Mucosa of descending colon (tissue), 3 donors: ENCODE measurements around the gene PCDH9. TPM values are rescaled to one million over a fixed set of nuclear protein-coding genes. Genes with fewer than 3 reads are reported as not detected.

ENCODE experiments used
- ATAC-seq: fragments of 200-7000 bp; cut with Tn5 transposase; one replicate; pipeline ENCODE4 v1.9.1; 2020; ENCODE audit warnings: mild to moderate bottlenecking, moderate library complexity
- DNase-seq, 3 donors: peaks; one replicate each; pipeline ENCODE4 v3.0.0-alpha.2; 2020
- H3K36me3 ChIP-seq: fragments of 200-600 bp; one replicate; pipeline ENCODE4 v1.8.0; 2021; ENCODE audit warnings: low read depth, mild to moderate bottlenecking
- H3K4me1 ChIP-seq: fragments of 200-600 bp; one replicate; pipeline ENCODE4 v1.8.0; 2021; ENCODE audit warnings: low read depth, mild to moderate bottlenecking
- H3K4me3 ChIP-seq: fragments of 200-600 bp; one replicate; pipeline ENCODE4 v1.8.0; 2021; ENCODE audit warnings: mild to moderate bottlenecking
- H3K9me3 ChIP-seq: fragments of 200-600 bp; one replicate; pipeline ENCODE4 v1.8.0; 2021; ENCODE audit warnings: mild to moderate bottlenecking
- CTCF ChIP-seq: fragments of 200-600 bp; IDR thresholded peaks from one replicate; pipeline ENCODE4 v1.8.0; 2022; ENCODE audit warnings: antibody characterized with exemption, mild to moderate bottlenecking
- intact Hi-C, 2 donors: fragments of 100-400 bp; cut with DNase I in 1 of 2; cut with micrococcal nuclease in 1 of 2; formaldehyde crosslinking; loops; one replicate each; pipeline versions ENCODE4 v1.11.0 to v1.11.1; 2022; cut with DNase I, micrococcal nuclease
- total RNA-seq, 3 donors: library from RNA; stranded (reverse); fragmentation: NEBNext Ultra II Directional in 2 of 3; extraction: Animal tissue kit (Norgen Biotek cat#: 25700) in 2 of 3; gene quantifications; one replicate each; pipeline versions ENCODE4 v1.2.1 to v1.2.4, GENCODE V29; 2021 to 2023
- donor health status: DM: no; HTN: no; CAD: no; lungs with moderate emphysema.
- donor health status: DM: no; HTN: no; CAD: no.
- donor health status: DM: no; HTN: yes; CAD: no.

PCDH9 gene
- total RNA-seq, 3 donors from 2014 or later, result 0.58 to 5.0 (median 0.80) TPM

- TF ChIP-seq CTCF, result no peak
- H3K4me1 ChIP-seq, result no peaks in the 10 kb centered on the region
- no peak for DNase-seq
- H3K36me3 ChIP-seq, result no peaks in the 10 kb centered on the region
- no peak for ATAC-seq
- no peaks in the 10 kb centered on the region for H3K9me3 ChIP-seq
- intact Hi-C loops, result no loop called here
- no peak overlapping the region for H3K4me3 ChIP-seq
Observed at GRCh38 chr13:67048084-67048820, 181.9 kb downstream of the PCDH9 start.

- ATAC-seq, result no peak
- intact Hi-C loops, result no loop called here
- no peak for DNase-seq
Observed at GRCh38 chr13:67045357-67045756, 184.8 kb downstream of the PCDH9 start.

GRCh38 chr13:67043901-67044300 lies 186.2 kb downstream of the PCDH9 start:
- no peaks in the 10 kb centered on the region for H3K4me1 ChIP-seq
- no peak for TF ChIP-seq CTCF
- no peaks in the 10 kb centered on the region for H3K9me3 ChIP-seq
- intact Hi-C loops, result no loop called here
- DNase-seq, result no peak
- ATAC-seq, result no peak
- no peaks in the 10 kb centered on the region for H3K36me3 ChIP-seq
- no peak overlapping the region for H3K4me3 ChIP-seq

More at GRCh38 chr13:67045357-67045756, 184.8 kb downstream of the PCDH9 start:
- H3K36me3 ChIP-seq, result no peaks in the 10 kb centered on the region
- H3K4me3 ChIP-seq, result no peak overlapping the region
- no peak for TF ChIP-seq CTCF
- H3K9me3 ChIP-seq, result no peaks in the 10 kb centered on the region
- no peaks in the 10 kb centered on the region for H3K4me1 ChIP-seq

- Histone ChIP-seq H3K4me3 (no peak overlapping the region), H3K36me3 (no peaks in the 10 kb centered on the region), H3K4me1 (no peaks in the 10 kb centered on the region), H3K9me3 (no peaks in the 10 kb centered on the region)
- intact Hi-C loops, result no loop called here
- no peak for DNase-seq
- no peak for ATAC-seq
- TF ChIP-seq CTCF, result no peak
Observed at GRCh38 chr13:67042556-67042955, 187.6 kb downstream of the PCDH9 start.

- H3K36me3 ChIP-seq, result no peaks in the 10 kb centered on the region
- ATAC-seq, result no peak
- intact Hi-C loops, result no loop called here
- no peak for DNase-seq
- no peaks in the 10 kb centered on the region for H3K4me1 ChIP-seq
- no peaks in the 10 kb centered on the region for H3K9me3 ChIP-seq
- TF ChIP-seq CTCF, result no peak
- no peak overlapping the region for H3K4me3 ChIP-seq
Observed at GRCh38 chr13:67036699-67037457, 193.3 kb downstream of the PCDH9 start.
